Cardiac muscle cell (in vitro differentiated cells and primary cell): ENCODE measurements around the gene CUTC. TPM values are rescaled to one million over a fixed set of nuclear protein-coding genes. Genes with fewer than 3 reads are reported as not detected.

Source experiments
- DNase-seq, 2 donors: peaks; one replicate each; pipeline versions ENCODE4 v3.0.0 to v3.0.0-alpha.2; 2010 to 2017; ENCODE audit warnings: low read depth in 1 of 2, low spot score in 1 of 2
- H3K27ac ChIP-seq: fragments of 200-600 bp; sonication (generic); 2 replicates; pipeline ENCODE4 v1.5.1; 2016
- H3K27me3 ChIP-seq: fragments of 200-600 bp; sonication (generic); 2 replicates; pipeline ENCODE4 v1.6.0; 2016; ENCODE audit warnings: control low read depth
- H3K36me3 ChIP-seq: fragments of 200-600 bp; sonication (generic); 2 replicates; pipeline ENCODE4 v1.5.1; 2016; ENCODE audit warnings: control low read depth
- H3K4me1 ChIP-seq: fragments of 200-600 bp; sonication (generic); 2 replicates; pipeline ENCODE4 v1.8.1; 2017; ENCODE audit warnings: low read depth, mild to moderate bottlenecking, mixed run types
- H3K4me3 ChIP-seq: fragments of 200-600 bp; sonication (generic); 2 replicates; pipeline ENCODE4 v1.5.1; 2016; ENCODE audit warnings: mild to moderate bottlenecking
- H3K9me3 ChIP-seq: fragments of 200-600 bp; sonication (generic); 2 replicates; pipeline ENCODE4 v1.5.1; 2017; ENCODE audit warnings: low read depth, mild to moderate bottlenecking, control low read depth
- CTCF ChIP-seq: IDR thresholded peaks from 2 replicates; pipeline ENCODE4 v1.5.1; 2012; ENCODE audit warnings: low read depth, mild to moderate bottlenecking, low read length
- polyA plus RNA-seq: library from polyadenylated mRNA; unstranded; fragments of >200 nt; fragmentation: Nextera tagmentation; extraction: Ambion mirVana; gene quantifications from 2 replicates; pipeline ENCODE4 v1.2.1, GENCODE V29; 2016
- total RNA-seq: library from RNA; depleted of rRNA; stranded (reverse); fragments of >200 nt; gene quantifications from 2 replicates; pipeline ENCODE4 v1.2.3, GENCODE V29; 2016

The CUTC gene
- total and polyA plus RNA-seq, 2 experiments from 2014 or later, result 33.7 to 52.0 TPM

- Histone ChIP-seq H3K27me3 (no peaks in the 10 kb centered on the region), H3K27ac (no peak overlapping the region), H3K9me3 (no peaks in the 10 kb centered on the region), H3K36me3 (no peaks in the 10 kb centered on the region), H3K4me3 (no peak overlapping the region), H3K4me1 (no peaks in the 10 kb centered on the region)
- no peak for TF ChIP-seq CTCF
- DNase-seq, result no peak
Measured at GRCh38 chr10:99791831-99792230, 59.8 kb downstream of the CUTC start.

GRCh38 chr10:99793819-99794218 lies 61.8 kb downstream of the CUTC start:
- no peak for TF ChIP-seq CTCF
- no peak for DNase-seq

GRCh38 chr10:99796928-99797327 lies 64.9 kb downstream of the CUTC start:
- no peak overlapping the region for H3K4me3 ChIP-seq
- no peak for TF ChIP-seq CTCF
- no peaks in the 10 kb centered on the region for H3K4me1 ChIP-seq
- H3K27ac ChIP-seq, result no peak overlapping the region
- H3K36me3 ChIP-seq, result no peaks in the 10 kb centered on the region
- no peaks in the 10 kb centered on the region for H3K27me3 ChIP-seq
- no peak for DNase-seq
- no peaks in the 10 kb centered on the region for H3K9me3 ChIP-seq

More at GRCh38 chr10:99793819-99794218, 61.8 kb downstream of the CUTC start:
- no peaks in the 10 kb centered on the region for H3K27me3 ChIP-seq
- no peaks in the 10 kb centered on the region for H3K9me3 ChIP-seq
- H3K4me3 ChIP-seq, result no peak overlapping the region
- H3K4me1 ChIP-seq, result no peaks in the 10 kb centered on the region
- H3K27ac ChIP-seq, result no peak overlapping the region
- H3K36me3 ChIP-seq, result no peaks in the 10 kb centered on the region

GRCh38 chr10:99798031-99798430 lies 66.0 kb downstream of the CUTC start:
- no peak for TF ChIP-seq CTCF
- no peaks in the 10 kb centered on the region for H3K4me1 ChIP-seq
- H3K9me3 ChIP-seq, result no peaks in the 10 kb centered on the region
- no peak overlapping the region for H3K27ac ChIP-seq
- H3K4me3 ChIP-seq, result no peak overlapping the region
- no peaks in the 10 kb centered on the region for H3K27me3 ChIP-seq
- DNase-seq, result no peak
- no peaks in the 10 kb centered on the region for H3K36me3 ChIP-seq

GRCh38 chr10:99798920-99799319 lies 66.9 kb downstream of the CUTC start:
- no peaks in the 10 kb centered on the region for H3K4me1 ChIP-seq
- no peak for DNase-seq
- no peak overlapping the region for H3K4me3 ChIP-seq
- no peak for TF ChIP-seq CTCF
- H3K36me3 ChIP-seq, result no peaks in the 10 kb centered on the region
- H3K27ac ChIP-seq, result no peak overlapping the region
- no peaks in the 10 kb centered on the region for H3K9me3 ChIP-seq
- H3K27me3 ChIP-seq, result no peaks in the 10 kb centered on the region

- Histone ChIP-seq H3K4me1 (no peaks in the 10 kb centered on the region), H3K27me3 (no peaks in the 10 kb centered on the region), H3K9me3 (no peaks in the 10 kb centered on the region), H3K36me3 (no peaks in the 10 kb centered on the region), H3K27ac (no peak overlapping the region), H3K4me3 (no peak overlapping the region)
- DNase-seq, result no peak
- TF ChIP-seq CTCF, result no peak
Measured at GRCh38 chr10:99799613-99800012, 67.6 kb downstream of the CUTC start.
